ENCODE data around the gene TMEM204. TPM values are rescaled to one million over a fixed set of nuclear protein-coding genes. Genes with fewer than 3 reads are reported as not detected.

Gene TMEM204
- total and polyA plus RNA-seq, 2 donors (not counting 1 experiment from before 2014, with no cell fraction given), result 0.27 to 2.7 TPM

- CTCF ChIA-PET, result no interaction called here
- DNase-seq, result no peak
Measured at GRCh38 chr16:1486551-1487390, 46.7 kb upstream of the TMEM204 start.

More at GRCh38 chr16:1486551-1487390, 46.7 kb upstream of the TMEM204 start:
- intact Hi-C loops (cut with micrococcal nuclease), result no loop called here
- peaks cover 5% of the 10 kb centered on the region for H3K79me2 ChIP-seq (ENCODE audit: control insufficient read depth, insufficient read depth, low read length)
- no peak overlapping the region for H3K4me3 ChIP-seq (ENCODE audit: control extremely low read depth in 1 of 5, extremely low read depth in 1 of 5, insufficient read depth in 1 of 5, low read depth in 2 of 5, low read length in 4 of 5)
- ATAC-seq (ENCODE audit: low read depth), result no peak
- TF ChIP-seq CTCF (IDR thresholded peaks at IDR 0.05) (no peak), EZH2 (IDR thresholded peaks at IDR 0.05; ENCODE audit: borderline replicate concordance, insufficient read depth, low read depth, low read length, poor library complexity, severe bottlenecking) (no peak)
- H4K20me1 ChIP-seq (ENCODE audit: control insufficient read depth, insufficient read depth, low read length, poor library complexity, severe bottlenecking), result no peaks in the 10 kb centered on the region
- Mint-ChIP-seq H3K27me3 (no peaks in the 10 kb centered on the region), H3K27ac (no peak overlapping the region), H3K4me1 (peaks cover 9% of the 10 kb centered on the region), H3K9me3 (ENCODE audit: insufficient read depth) (no peaks in the 10 kb centered on the region), H3K4me3 (no peak overlapping the region)
- POLR2A ChIA-PET, result no interaction called here
- no peaks in the 10 kb centered on the region for H3K27me3 ChIP-seq (replicated peaks in 1 of 4; ENCODE audit: control extremely low read depth in 1 of 4, control insufficient read depth in 3 of 4, insufficient read depth in 4 of 4, low read length in 3 of 4)
- H2AFZ ChIP-seq (ENCODE audit: insufficient read depth, low read depth, low read length, poor library complexity, severe bottlenecking), result no peak overlapping the region
- no peak overlapping the region for H3K4me2 ChIP-seq (replicated peaks; ENCODE audit: low read depth, low read length, poor library complexity, severe bottlenecking)
- H3K4me1 ChIP-seq (ENCODE audit: control insufficient read depth in 2 of 2, insufficient read depth in 2 of 2, low read length in 2 of 2), result peaks cover 3 to 9% of the 10 kb centered on the region in 2 donors
- H3K9me3 ChIP-seq (ENCODE audit: control extremely low read depth in 1 of 3, control insufficient read depth in 2 of 3, insufficient read depth in 1 of 3, low read length in 2 of 3), result peaks cover 0 to 3% (median 0%) of the 10 kb centered on the region in 3 donors
- H3K9ac ChIP-seq (ENCODE audit: low read length), result no peak overlapping the region
- no peak overlapping the region for H3K27ac ChIP-seq (ENCODE audit: low read length in 2 of 2)
- 93% methylated on average over 33 of the region's 33 CpGs for WGBS (ENCODE audit: insufficient coverage)
- no peaks in the 10 kb centered on the region for H3K36me3 ChIP-seq (replicated peaks in 1 of 2; ENCODE audit: control extremely low read depth in 1 of 2, control insufficient read depth in 1 of 2, extremely low read depth in 1 of 2, insufficient read depth in 2 of 2, low read length in 1 of 2)
